COLO829 (cell line): ENCODE measurements around the gene PCIF1.
"Not testable (repeated sequence)": the region's sequence is repeated elsewhere in the genome, so short reads cannot be mapped to it uniquely, and the experiment has no call there.

Experiments used
- DNase-seq: peaks from one replicate; pipeline ENCODE4 v3.0.0; 2012; ENCODE audit warnings: low spot score

Gene PCIF1

DNA sequence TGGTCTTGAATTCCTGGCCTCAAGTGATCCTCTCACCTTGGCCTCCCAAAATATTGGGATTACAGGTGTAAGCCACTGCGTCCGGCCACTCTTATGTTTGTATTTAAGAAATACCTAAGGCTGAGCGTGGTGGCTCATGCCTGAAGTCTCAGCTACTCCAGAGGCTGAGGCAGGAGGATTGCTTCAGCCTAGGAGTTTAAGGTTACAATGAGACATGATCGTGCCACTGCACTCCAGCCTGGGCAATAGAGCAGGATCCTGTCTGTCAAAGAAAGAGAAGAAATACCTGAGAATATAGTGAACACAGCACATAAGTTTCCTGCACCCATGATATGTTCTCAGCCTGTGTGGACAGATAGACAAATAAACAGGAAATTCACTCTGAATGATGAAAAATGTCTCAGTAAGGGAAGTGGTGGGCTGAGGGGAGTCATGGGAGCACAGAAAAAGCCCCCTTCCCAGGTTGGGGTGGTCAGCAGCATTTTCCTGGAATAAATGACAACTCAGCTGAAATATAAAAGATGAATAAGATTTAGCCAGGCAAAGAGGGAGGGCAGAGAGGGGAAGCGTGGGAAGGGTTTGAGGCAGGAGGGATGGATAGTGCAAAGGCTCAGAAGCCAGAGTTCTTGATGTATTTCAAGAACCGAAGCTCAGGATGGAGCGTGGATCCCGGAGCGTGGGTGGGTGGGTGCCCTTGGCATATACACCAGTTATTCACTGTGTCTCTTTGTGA lies 60.4 kb downstream of the PCIF1 start:
- no peak for DNase-seq

DNA sequence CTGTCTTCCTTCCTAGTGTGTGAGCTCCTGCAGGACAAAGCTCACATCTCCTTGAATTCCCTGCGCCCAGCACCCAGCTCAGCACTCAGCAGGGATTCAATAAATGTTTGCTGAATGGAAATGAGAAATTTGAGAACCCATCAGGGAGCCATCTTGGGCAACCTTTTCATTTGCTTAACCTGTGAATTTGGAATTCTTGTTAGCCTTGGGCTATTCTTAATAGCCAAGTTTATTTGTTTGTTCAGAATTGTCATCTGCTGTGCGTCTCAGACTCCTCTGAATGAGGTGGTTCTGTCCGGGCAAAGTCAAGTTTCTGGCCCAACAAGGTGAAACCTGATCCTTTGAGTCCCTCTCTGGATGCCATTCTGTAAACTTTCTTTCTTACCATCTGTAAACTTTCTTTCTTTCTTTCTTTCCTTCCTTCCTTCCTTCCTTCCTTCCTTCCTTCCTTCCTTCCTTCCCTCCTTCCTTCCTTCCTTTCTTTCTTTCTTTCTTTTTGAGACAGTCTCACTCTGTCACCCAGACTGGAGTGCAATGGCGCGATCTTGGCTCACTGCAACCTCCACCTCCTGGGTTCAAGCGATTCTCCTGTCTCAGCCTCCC lies 61.1 kb downstream of the PCIF1 start:
- not testable (repeated sequence) for DNase-seq

DNA sequence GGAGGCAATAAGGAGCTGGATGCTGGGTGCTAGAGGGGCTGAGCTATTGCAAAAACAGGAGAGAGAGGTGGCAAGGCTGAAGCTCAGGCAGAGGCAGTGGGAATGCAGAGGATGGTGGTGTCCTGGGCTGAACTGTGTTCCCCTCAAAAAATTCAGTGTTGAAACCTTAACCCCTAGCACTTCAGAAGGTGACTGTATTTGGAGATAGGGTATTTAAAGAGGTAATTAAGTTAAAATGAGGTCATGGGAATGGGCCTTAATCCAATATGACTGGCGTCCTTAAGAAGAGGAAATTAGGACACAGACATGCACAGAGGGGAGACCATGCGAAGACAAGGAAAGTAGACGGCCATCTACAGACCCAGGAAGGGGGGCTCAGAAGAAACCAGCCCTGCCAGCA lies 62.7 kb downstream of the PCIF1 start:
- no peak for DNase-seq
